A673 (cell line): ENCODE results near the gene CLIC4.

ENCODE experiments used
- EZH2 ChIP-seq: fragments of 200-600 bp; sonication (generic); IDR thresholded peaks from 2 replicates; pipeline ENCODE4 v1.6.1; 2017; ENCODE audit warnings: borderline replicate concordance, low read depth, mild to moderate bottlenecking, mixed read lengths, antibody characterized with exemption, low read length; ENCODE audit not compliant: poor library complexity, severe bottlenecking
- TF ChIP-seq, protein P1 (sequence below): fragments of 300-800, 200-600 bp; sonication (generic); conservative IDR thresholded peaks from 2 replicates; pipeline ENCODE4 v1.5.1; 2017; ENCODE audit warnings: low read depth, mild to moderate bottlenecking, antibody characterized with exemption, low read length, moderate library complexity, mixed read lengths

DNA sequence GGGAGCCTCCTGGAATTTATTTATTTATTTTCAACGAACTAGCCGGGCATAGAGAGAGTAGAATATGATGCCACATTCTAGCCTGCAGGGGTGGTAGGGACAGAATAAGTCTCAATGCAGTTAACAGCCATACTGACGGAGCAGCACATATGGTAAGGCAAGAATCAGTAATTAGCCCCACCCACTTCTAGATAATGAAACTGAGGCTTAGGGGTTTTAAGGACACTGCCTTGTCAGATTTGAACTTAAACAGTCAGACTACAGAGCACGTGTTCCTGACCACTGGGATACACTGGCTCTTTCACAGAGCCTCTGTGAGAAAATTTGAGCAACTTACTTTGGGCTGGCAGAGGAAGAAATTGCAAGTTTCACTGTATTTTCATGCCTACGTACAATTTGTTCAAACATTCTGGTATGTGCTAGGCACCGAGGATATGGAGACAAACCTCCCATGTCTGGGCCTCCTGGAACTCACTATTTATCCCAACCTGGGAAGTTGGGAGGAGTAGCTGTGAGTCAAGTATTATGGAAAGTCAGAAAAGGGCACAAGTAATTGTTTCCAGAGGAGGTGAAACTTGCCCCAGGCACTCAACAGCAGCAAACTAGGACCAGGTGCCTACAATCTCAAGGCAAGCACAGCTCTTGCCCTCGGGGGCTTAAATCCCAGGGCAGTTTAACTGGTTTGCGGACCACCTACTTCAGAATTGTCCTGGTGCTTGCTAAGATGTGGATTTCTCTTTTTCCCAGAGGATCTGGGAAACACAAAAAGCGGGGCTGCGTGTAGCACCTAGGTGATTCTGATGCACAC, 1.6 kb upstream of the CLIC4 start:
- TF ChIP-seq, protein P1, sequence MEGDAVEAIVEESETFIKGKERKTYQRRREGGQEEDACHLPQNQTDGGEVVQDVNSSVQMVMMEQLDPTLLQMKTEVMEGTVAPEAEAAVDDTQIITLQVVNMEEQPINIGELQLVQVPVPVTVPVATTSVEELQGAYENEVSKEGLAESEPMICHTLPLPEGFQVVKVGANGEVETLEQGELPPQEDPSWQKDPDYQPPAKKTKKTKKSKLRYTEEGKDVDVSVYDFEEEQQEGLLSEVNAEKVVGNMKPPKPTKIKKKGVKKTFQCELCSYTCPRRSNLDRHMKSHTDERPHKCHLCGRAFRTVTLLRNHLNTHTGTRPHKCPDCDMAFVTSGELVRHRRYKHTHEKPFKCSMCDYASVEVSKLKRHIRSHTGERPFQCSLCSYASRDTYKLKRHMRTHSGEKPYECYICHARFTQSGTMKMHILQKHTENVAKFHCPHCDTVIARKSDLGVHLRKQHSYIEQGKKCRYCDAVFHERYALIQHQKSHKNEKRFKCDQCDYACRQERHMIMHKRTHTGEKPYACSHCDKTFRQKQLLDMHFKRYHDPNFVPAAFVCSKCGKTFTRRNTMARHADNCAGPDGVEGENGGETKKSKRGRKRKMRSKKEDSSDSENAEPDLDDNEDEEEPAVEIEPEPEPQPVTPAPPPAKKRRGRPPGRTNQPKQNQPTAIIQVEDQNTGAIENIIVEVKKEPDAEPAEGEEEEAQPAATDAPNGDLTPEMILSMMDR, result no peak
- no peak for TF ChIP-seq EZH2
